ENCODE measurements around the gene COL17A1.

The COL17A1 gene

GRCh38 chr10:104032144-104032775, 53.4 kb downstream of the COL17A1 start:
- no peak for DNase-seq

GRCh38 chr10:104031631-104032030, 54.0 kb downstream of the COL17A1 start:
- DNase-seq = no peak

GRCh38 chr10:104029521-104029860, 56.2 kb downstream of the COL17A1 start:
- DNase-seq = no peak

- no peak for DNase-seq
Measured at GRCh38 chr10:104028823-104029520, 56.7 kb downstream of the COL17A1 start.

- DNase-seq = no peak
Measured at GRCh38 chr10:104028146-104028545, 57.5 kb downstream of the COL17A1 start.

GRCh38 chr10:104026762-104027161, 58.9 kb downstream of the COL17A1 start:
- no peak for DNase-seq

- DNase-seq = no peak
Measured at GRCh38 chr10:104025524-104025923, 60.2 kb downstream of the COL17A1 start.

GRCh38 chr10:104022026-104022425, 63.7 kb downstream of the COL17A1 start:
- no peak for DNase-seq

- no peak for DNase-seq
Measured at GRCh38 chr10:104021246-104021645, 64.4 kb downstream of the COL17A1 start.

GRCh38 chr10:104020020-104020419, 65.7 kb downstream of the COL17A1 start:
- no peak for DNase-seq

- DNase-seq = no peak
Measured at GRCh38 chr10:104018471-104018870, 67.2 kb downstream of the COL17A1 start.

GRCh38 chr10:104016661-104017060, 69.0 kb downstream of the COL17A1 start:
- no peak for DNase-seq

GRCh38 chr10:104014176-104014575, 71.5 kb downstream of the COL17A1 start:
- DNase-seq = no peak

GRCh38 chr10:104013489-104013888, 72.2 kb downstream of the COL17A1 start:
- DNase-seq = no peak

- no peak for DNase-seq
Measured at GRCh38 chr10:104011904-104012303, 73.8 kb downstream of the COL17A1 start.

- no peak for DNase-seq
Measured at GRCh38 chr10:104005172-104005863, 80.4 kb downstream of the COL17A1 start.

GRCh38 chr10:104002911-104003310, 82.8 kb downstream of the COL17A1 start:
- DNase-seq = no peak

- DNase-seq = no peak
Measured at GRCh38 chr10:103998805-103999204, 86.9 kb downstream of the COL17A1 start.

GRCh38 chr10:103995134-103995533, 90.5 kb downstream of the COL17A1 start:
- no peak for DNase-seq

- DNase-seq = no peak
Measured at GRCh38 chr10:103991393-103992128, 94.1 kb downstream of the COL17A1 start.

- DNase-seq = no peak
Measured at GRCh38 chr10:103990531-103990930, 95.1 kb downstream of the COL17A1 start.

GRCh38 chr10:103990121-103990520, 95.6 kb downstream of the COL17A1 start:
- DNase-seq = no peak

- DNase-seq = no peak
Measured at GRCh38 chr10:103986360-103986759, 99.3 kb downstream of the COL17A1 start.

GRCh38 chr10:103985726-103986125, 100.0 kb downstream of the COL17A1 start:
- no peak for DNase-seq

Data from islet precursor cell (in vitro differentiated cells).